AML-193 (cell line): Measurements from ENCODE around the gene CCNT1.
"Not testable (repeated sequence)": the region's sequence is repeated elsewhere in the genome, so short reads cannot be mapped to it uniquely, and the experiment has no call there.

Experiments
- DNase-seq, 2 experiments: peaks; one replicate each; lab custom pipeline; 2025; lab: John Stamatoyannopoulos, UW

The CCNT1 gene

GRCh38 chr12:48691826-48692487, 24.6 kb downstream of the CCNT1 start:
- no peak for DNase-seq

- no peak for DNase-seq
Observed at GRCh38 chr12:48690990-48691389, 25.5 kb downstream of the CCNT1 start.

GRCh38 chr12:48690436-48690835, 26.1 kb downstream of the CCNT1 start:
- DNase-seq = no peak

- no peak for DNase-seq
Observed at GRCh38 chr12:48688836-48689235, 27.7 kb downstream of the CCNT1 start.

- no peak for DNase-seq
Observed at GRCh38 chr12:48687592-48687991, 28.9 kb downstream of the CCNT1 start.

- DNase-seq = no peak
Observed at GRCh38 chr12:48686615-48687334, 29.7 kb downstream of the CCNT1 start.

GRCh38 chr12:48686037-48686595, 30.4 kb downstream of the CCNT1 start:
- DNase-seq = no peak

GRCh38 chr12:48683534-48683933, 33.0 kb downstream of the CCNT1 start:
- no peak for DNase-seq

GRCh38 chr12:48682927-48683326, 33.6 kb downstream of the CCNT1 start:
- DNase-seq = no peak

GRCh38 chr12:48682533-48682905, 34.0 kb downstream of the CCNT1 start:
- DNase-seq = not testable (repeated sequence)

GRCh38 chr12:48681710-48682532, 34.6 kb downstream of the CCNT1 start, which contains the start of gene KANSL2:
KANSL2 (minus strand) TSS chr12:48682238; CDS start chr12:48681632, 606 bp downstream.
- peak; percentile 97 for DNase-seq

GRCh38 chr12:48681399-48681709, 35.2 kb downstream of the CCNT1 start:
- DNase-seq = peak in 1 of 2 experiments; percentile 35

- no peak for DNase-seq
Observed at GRCh38 chr12:48680861-48681260, 35.6 kb downstream of the CCNT1 start.

- DNase-seq = peak; percentile 7 to 20
Observed at GRCh38 chr12:48678551-48679185, 37.8 kb downstream of the CCNT1 start.

GRCh38 chr12:48671231-48671856, 45.2 kb downstream of the CCNT1 start:
- DNase-seq = no peak

GRCh38 chr12:48668996-48669395, 47.5 kb downstream of the CCNT1 start:
- no peak for DNase-seq

GRCh38 chr12:48659863-48660262, 56.6 kb downstream of the CCNT1 start:
- no peak for DNase-seq

- no peak for DNase-seq
Observed at GRCh38 chr12:48651681-48652080, 64.8 kb downstream of the CCNT1 start.

GRCh38 chr12:48645354-48645753, 71.2 kb downstream of the CCNT1 start:
- not testable (repeated sequence) for DNase-seq

- DNase-seq = no peak
Observed at GRCh38 chr12:48643011-48643410, 73.5 kb downstream of the CCNT1 start.

GRCh38 chr12:48641752-48642555, 74.6 kb downstream of the CCNT1 start:
- not testable (repeated sequence) for DNase-seq
